ENCODE measurements around the gene SSTR3. TPM values are rescaled to one million over a fixed set of nuclear protein-coding genes. Genes with fewer than 3 reads are reported as not detected.
"Not testable (repeated sequence)": the region's sequence is repeated elsewhere in the genome, so short reads cannot be mapped to it uniquely, and the experiment has no call there.

Gene SSTR3
- not detected in 2 replicates for total RNA-seq (2014; rRNA removed; shearing (Covaris generic); ENCODE audit: low replicate concordance)

DNA sequence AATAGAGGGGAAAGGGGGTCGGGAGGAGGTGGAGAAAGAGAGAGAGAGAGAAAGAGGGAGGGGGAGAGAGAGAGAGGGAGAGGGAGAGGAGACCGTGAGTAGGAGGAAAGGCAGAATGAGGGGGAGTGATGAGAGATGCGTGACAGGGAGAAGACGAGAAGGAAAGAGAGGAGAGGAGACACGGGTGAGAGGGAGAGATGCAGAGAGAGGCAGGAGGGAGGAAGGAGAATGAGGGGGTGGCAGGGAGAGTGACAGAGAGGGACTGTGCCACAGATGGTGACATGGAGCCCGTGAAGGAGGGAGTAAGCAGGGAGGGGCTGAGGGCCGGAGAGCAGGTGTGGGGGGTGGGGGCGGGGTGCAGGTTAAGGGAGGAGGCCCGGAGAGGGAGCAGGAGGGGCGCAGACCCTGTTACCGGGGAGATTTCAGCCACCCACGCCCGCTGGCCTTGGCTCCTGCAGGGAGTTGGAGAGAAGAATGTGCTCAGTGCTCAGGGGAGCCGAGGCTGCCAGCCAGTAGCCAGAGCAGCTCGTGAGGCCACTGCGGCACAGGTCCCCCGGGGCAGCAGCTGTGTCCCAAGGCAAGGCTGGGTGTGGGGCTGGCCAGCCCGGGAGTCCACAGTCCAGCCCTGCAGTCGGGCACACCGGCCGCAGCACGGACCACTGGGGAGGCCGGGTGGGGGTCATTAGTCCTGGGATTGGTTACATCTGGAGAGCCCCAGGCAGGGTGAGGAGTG lies at the start of gene SSTR3:
Gene SSTR3 (minus strand): TSS at position 304 of the 733 bp plus-strand sequence. CDS start 4,674 bp downstream, outside the sequence.
- in situ Hi-C loops (cut with HindIII; ENCODE audit: low pct_unique_long_range_greater_than_20kb, low sequenced_read_pairs), result no loop called here
- no peak for DNase-seq (ENCODE audit: low read depth)

- DNase-seq (ENCODE audit: low read depth), result peak; percentile 31
Measured at GRCh38 chr22:37260901-37261336, 48.6 kb upstream of the SSTR3 start.

GRCh38 chr22:37260155-37260795 lies 48.0 kb upstream of the SSTR3 start:
- in situ Hi-C loops (cut with HindIII; ENCODE audit: low pct_unique_long_range_greater_than_20kb, low sequenced_read_pairs), result no loop called here
- DNase-seq (ENCODE audit: low read depth), result no peak

More at GRCh38 chr22:37260901-37261336, 48.6 kb upstream of the SSTR3 start:
- in situ Hi-C loops (cut with HindIII; ENCODE audit: low pct_unique_long_range_greater_than_20kb, low sequenced_read_pairs), result no loop called here

GRCh38 chr22:37259540-37260029 lies 47.3 kb upstream of the SSTR3 start:
- DNase-seq (ENCODE audit: low read depth), result no peak
- in situ Hi-C loops (cut with HindIII; ENCODE audit: low pct_unique_long_range_greater_than_20kb, low sequenced_read_pairs), result no loop called here

GRCh38 chr22:37258753-37259401 lies 46.6 kb upstream of the SSTR3 start:
- in situ Hi-C loops (cut with HindIII; ENCODE audit: low pct_unique_long_range_greater_than_20kb, low sequenced_read_pairs), result no loop called here
- no peak for DNase-seq (ENCODE audit: low read depth)

DNA sequence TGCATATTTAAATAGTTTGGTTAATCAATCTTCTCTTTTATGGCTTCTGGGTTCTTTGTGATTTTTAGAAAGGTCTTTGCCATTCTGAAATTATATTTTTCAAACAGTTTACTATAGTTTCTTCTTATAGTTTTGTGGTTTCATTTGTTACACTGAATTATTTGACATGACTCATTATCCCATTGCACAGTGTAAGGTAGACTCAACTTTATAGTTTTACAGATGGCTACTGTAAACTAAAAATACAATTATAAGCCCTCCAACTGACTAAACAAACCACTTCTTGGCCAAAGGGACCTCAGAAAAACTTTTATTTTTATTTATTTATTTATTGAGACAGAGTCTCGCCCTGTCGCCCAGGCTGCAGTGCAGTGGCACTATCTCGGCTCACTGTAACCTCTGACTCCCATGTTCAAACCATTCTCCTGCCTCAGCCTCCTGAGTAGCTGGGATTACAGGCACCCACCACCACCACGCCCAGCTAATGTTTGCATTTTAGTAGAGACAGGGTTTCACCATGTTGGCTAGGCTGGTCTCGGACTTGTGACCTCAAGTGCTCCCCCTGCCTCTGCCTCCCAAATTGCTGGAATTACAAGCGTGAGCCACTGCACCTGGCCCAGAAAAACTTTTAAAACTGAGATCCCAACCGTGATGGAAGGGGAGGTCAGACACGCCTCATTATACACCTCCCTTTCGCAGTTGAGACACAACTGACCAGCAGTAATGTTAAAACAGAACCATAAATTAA lies 45.9 kb upstream of the SSTR3 start:
- in situ Hi-C loops (cut with HindIII; ENCODE audit: low pct_unique_long_range_greater_than_20kb, low sequenced_read_pairs), result no loop called here
- DNase-seq (ENCODE audit: low read depth), result no peak

GRCh38 chr22:37256075-37256726 lies 43.9 kb upstream of the SSTR3 start:
- no peak for DNase-seq (ENCODE audit: low read depth)
- in situ Hi-C loops (cut with HindIII; ENCODE audit: low pct_unique_long_range_greater_than_20kb, low sequenced_read_pairs), result no loop called here

DNA sequence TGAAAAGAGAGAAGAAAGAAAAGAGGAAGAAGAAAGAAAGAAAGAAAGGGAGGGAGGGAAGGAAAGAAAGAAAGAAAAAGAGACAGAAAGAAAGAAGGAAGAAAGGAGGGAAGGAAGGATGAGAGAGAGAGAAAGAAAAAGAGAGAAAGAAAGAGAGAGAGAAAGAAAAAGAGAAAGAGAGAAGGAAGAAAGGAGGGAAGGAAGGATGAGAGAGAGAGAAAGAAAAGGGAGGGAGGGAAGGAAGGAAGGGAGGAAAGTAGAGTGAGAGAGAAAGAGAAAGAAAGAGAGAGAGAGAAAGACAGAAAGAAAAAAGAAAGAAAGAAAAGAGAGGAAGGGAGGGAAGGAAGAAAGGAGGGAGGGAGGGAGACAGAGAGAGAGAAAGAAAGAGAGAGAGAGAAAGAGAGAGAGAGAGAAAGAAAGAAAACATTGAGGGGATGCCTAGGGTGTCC lies 43.3 kb upstream of the SSTR3 start:
- no peak for DNase-seq (ENCODE audit: low read depth)
- in situ Hi-C loops (cut with HindIII; ENCODE audit: low pct_unique_long_range_greater_than_20kb, low sequenced_read_pairs), result no loop called here

DNA sequence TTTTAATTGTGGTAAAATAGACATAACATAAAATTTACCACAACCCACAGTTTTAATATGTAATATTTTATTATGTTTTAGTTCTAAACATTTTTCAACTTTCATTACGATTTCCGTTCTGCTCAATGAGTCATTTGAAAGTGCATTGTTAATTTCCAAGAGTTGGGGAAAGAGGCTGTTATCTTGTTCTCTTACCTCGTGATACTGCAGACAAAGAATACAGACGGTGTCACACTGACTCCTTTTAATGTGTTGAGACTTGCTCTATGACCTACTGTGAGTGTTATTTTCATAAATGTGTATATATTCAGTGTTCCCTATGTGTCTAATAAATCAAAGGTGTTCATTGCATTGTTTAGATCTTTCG lies 42.6 kb upstream of the SSTR3 start:
- in situ Hi-C loops (cut with HindIII; ENCODE audit: low pct_unique_long_range_greater_than_20kb, low sequenced_read_pairs), result no loop called here
- no peak for DNase-seq (ENCODE audit: low read depth)

- DNase-seq (ENCODE audit: low read depth), result peak; percentile 37
- in situ Hi-C loops (cut with HindIII; ENCODE audit: low pct_unique_long_range_greater_than_20kb, low sequenced_read_pairs), result no loop called here
Measured at GRCh38 chr22:37254209-37254866, 42.1 kb upstream of the SSTR3 start.

DNA sequence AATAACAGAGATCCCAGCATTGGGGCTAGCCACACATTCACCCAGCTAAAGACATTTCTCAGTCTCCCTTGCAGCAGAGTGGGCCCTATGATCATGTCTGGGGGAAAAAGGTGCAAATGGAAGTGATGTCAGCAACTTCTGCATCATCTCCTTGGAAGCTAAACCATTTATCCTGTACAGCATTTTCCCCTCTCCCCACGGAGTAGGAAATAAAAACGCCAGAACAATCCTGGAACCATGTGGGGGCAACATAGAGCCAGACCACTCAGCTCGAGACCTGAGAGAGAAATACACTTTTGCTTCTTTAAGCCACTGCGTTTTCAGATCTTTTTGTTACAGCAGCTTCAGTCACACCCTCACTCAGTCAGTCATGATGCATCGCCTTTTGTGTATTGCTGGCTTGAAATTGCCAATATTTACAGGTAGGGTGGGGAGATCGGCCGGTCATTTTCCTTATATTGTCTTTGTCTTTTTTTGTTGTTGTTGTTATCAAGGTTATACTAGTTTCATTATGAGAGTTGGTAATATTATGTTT lies 40.9 kb upstream of the SSTR3 start:
- in situ Hi-C loops (cut with HindIII; ENCODE audit: low pct_unique_long_range_greater_than_20kb, low sequenced_read_pairs), result no loop called here
- DNase-seq (ENCODE audit: low read depth), result no peak

DNA sequence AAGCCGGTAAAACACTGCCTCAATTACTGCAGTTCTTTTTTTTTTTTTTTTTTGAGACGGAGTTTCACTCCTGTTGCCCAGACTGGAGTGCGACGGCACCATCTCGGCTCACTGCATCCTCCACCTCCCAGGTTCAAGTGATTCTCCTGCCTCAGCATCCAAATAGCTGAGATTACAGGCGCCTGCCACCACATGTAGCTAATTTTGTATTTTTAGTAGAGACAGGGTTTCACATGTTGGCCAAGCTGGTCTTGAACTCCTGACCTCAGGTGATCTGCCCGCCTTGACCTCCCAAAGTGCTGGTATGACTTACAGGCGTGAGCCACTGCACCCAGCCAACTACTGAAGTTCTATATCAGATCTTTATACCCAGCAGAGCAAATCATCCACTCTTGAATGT lies 39.6 kb upstream of the SSTR3 start:
- in situ Hi-C loops (cut with HindIII; ENCODE audit: low pct_unique_long_range_greater_than_20kb, low sequenced_read_pairs); DNase-seq (ENCODE audit: low read depth): not testable (repeated sequence)

DNA sequence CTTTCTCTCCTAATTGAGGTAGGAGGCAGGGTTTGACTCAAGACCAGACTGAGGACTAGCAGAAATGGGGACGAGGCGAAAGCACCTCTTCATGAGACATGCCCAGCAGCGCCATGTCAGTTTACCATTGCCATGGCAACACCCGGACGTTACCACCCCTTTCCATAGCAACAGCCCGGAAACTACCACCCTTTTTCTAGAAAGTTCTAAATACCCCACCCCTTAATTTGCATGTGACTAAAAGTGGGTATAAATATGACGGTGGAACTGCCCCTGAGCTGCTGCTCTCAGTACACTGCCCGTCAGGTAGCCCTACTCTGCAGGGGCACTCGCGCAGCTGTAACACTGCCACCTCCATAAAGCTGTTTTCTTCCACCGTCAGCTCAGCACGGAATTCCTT lies 37.7 kb upstream of the SSTR3 start:
- in situ Hi-C loops (cut with HindIII; ENCODE audit: low pct_unique_long_range_greater_than_20kb, low sequenced_read_pairs), result no loop called here
- DNase-seq (ENCODE audit: low read depth), result no peak

DNA sequence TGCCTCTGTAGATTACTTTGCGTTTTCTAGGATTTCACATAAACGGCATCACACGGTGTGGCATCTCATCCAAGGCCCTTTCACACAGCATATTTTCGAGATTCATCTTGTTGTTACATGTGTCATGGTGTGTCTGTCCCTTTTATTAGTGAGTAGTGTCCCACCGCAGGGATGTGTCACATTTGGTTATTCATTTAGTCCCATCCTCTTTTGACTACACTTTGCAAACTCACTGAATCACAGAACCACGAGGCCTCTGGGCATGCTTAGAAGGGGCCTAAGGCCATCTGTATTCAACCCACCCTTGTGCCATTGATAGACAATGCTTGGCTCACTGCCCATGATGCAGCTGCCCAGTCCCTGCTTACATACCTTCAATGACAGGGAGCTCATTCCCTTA lies 36.0 kb upstream of the SSTR3 start:
- in situ Hi-C loops (cut with HindIII; ENCODE audit: low pct_unique_long_range_greater_than_20kb, low sequenced_read_pairs), result no loop called here
- DNase-seq (ENCODE audit: low read depth), result peak; percentile 33

GRCh38 chr22:37245740-37246139 lies 33.5 kb upstream of the SSTR3 start:
- in situ Hi-C loops (cut with HindIII; ENCODE audit: low pct_unique_long_range_greater_than_20kb, low sequenced_read_pairs), result no loop called here
- DNase-seq (ENCODE audit: low read depth), result no peak

- in situ Hi-C loops (cut with HindIII; ENCODE audit: low pct_unique_long_range_greater_than_20kb, low sequenced_read_pairs), result no loop called here
- DNase-seq (ENCODE audit: low read depth), result no peak
Measured at GRCh38 chr22:37244922-37245722, 32.8 kb upstream of the SSTR3 start.

Data from Caki2 (cell line).